GM21390 (cell line): ENCODE measurements around the gene GABRG3.

ENCODE experiments used
- ATAC-seq: cut with Tn5 transposase; IDR thresholded peaks from one replicate; pipeline ENCODE4 v1.9.1; 2021; ENCODE audit not compliant: unreplicated experiment

GABRG3 gene

DNA sequence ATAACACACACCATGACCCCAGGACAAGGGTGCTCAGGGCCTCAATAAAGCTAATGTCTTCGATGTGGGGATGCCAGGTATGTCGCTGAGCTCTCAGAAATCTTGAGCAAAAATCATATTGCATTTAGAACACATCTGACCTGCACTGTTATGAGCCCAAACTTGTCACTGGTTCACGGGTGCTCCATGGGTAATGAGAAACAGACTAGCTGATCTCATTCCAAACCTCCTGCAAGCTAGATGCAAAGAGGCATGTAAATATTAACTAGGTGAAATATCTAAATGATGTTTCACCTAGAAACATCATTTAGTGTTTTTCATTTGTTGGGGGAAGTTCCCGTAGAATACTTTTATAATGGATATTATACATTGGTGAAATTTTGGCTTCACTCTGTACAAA lies 578.8 kb downstream of the GABRG3 start:
- no peak for ATAC-seq

DNA sequence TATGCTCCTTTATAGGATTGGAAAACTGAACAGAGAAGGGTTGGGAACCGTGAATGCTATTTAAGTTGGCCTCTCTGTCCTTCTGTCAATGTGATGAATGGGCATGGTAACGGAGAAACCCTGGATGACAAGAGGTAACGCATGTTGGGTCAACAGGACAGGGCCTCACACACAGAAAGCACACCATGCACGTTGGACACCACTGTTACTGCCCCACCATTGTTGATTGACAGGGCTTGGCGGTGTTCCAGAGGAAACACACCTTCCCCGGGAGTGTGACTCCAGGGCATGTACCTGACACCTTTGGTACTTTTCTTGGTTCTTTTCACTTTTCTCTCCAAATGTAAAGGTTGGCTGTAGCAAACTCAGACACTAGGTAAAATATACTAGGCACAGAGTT lies 579.7 kb downstream of the GABRG3 start:
- no peak for ATAC-seq

DNA sequence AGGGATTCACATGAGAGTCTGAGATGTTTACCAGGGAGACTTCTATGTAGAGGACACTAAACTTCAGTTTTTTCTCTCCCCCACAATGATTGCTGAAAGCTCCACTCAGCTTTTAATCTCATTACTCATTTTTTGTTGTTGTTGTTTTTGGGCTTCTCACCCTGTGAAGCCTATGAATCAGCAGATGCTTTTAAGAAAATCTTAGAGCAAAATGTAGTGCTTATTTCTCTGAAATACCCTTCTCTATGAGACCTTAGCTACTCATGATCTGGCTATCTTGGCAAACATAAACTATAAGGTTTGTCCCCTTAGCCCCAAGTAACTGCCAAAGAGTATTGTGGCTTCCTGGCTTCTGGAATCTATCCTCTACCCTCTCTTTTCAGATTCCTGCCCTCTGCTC lies 590.8 kb downstream of the GABRG3 start:
- ATAC-seq = no peak

DNA sequence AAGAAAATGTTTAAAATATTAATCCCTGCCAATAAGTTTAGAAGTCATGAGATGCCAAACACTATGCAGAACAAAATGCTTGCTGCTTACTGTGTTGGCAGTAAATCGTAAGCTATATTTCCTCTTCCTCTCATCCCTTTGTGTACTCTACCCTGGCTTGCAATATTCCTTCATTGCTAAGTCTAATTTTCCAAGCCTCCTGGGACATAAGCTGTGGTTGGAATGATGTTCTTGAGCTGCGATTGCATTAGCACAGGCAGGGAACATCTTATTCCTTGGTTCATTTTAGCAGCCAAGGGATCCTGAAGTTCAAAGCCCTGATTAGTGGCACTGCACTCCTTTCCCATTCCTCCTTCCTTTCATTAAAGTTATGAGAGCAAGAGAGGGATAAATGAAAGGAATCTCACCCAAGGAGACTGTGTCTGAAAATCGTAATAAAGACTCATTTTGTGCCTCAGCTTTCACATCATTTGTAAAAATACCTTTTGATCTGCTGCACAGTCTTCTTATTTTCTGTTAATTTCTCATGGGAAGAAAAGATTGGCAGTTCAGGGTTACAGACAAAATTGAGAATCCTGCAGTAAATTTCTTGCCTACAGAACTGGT lies 592.9 kb downstream of the GABRG3 start:
- ATAC-seq = no peak

DNA sequence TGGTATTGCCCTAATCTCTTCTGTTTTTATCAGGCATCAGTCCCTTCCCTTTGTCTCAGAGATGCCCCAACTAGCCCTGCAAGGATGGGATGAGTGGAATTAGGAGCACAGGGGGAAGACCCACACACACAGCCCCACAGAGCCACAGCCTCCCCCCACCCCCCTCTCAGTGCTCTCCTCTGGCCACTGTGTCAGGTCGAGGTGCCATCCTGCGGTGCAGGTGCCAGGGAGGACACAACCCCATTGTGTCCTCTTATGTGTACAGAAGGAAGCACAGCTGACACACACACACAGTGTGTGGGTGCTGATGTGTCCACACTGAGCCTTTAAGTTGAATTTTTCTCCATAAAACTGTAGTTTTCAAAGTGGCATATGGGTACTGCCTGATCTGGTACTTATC lies 593.7 kb downstream of the GABRG3 start:
- no peak for ATAC-seq

DNA sequence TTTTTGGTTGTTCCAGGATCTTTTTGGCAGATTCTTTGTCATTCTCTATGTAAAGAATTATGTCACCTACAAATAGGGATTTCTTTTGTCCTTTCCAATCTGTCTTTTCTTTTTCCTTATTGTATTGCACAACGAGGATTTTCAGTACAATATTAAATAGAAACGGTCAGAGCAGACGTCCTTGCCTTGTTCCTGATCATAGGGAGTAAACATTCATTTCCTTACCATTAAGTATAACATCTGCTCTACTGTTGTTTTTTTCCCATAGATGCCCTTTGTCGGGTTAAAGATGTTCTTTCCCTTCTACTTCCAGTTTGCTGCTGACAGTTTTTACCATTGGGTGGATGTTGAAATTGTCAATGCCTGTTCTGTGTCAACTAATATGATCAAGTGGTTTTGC lies 599.8 kb downstream of the GABRG3 start:
- no peak for ATAC-seq

DNA sequence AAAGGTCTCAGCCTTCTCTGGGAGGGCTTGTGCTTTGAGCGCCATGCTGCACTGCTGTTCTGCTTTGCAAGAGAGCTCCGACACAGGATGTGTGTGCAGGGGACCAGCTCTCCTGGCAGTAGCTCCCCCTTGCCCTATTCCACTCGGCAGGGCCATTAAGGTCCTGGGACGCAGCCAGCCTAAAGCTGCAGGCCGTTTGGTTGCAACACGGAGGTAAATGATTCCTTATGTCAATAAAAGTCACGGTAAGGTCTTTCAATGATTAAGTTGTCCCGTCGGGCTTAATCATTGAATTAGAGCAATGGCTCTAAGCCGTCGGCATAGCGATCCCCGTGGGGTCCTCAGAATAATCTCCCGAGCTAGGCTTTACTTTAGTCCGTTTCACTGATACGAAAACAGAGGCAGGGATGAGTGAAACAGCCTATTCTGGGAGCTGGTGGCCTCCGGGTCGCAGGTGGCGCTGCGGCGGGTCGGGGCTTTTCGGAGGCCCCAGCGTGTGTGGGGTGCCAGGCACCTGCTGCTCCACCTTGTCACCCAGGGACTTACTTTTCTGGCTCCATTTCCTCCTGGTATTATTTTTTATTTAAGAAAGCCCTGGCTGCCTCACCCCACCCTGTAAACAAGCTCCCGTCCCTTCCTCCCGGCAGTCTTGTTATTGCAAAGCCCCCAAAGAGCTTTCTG lies 603.0 kb downstream of the GABRG3 start:
- ATAC-seq = no peak

DNA sequence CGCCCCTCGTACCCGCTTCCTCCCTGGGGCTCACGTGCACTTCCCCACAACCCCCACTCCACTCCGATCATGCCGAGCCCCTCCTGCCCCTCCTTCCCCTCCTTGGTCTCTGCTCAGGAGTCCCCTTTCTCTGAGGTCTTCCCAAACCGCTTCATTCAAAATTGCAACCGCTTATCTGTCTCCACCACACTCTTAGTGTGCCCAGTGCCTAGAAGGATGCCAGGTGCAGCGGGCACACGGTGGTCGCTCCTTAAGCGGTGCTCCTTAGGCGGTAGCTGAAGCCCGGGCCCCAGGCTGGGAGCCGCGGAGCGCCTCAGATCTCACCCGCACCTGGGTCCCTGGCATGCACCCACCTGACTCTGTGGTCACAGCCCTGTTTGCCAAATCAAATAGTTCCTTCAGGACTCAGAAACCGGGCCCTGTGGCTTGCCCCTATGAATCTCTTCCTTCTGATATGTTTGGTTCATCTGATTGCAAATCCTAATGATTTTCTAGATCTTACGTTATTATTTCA lies 603.6 kb downstream of the GABRG3 start:
- no peak for ATAC-seq

DNA sequence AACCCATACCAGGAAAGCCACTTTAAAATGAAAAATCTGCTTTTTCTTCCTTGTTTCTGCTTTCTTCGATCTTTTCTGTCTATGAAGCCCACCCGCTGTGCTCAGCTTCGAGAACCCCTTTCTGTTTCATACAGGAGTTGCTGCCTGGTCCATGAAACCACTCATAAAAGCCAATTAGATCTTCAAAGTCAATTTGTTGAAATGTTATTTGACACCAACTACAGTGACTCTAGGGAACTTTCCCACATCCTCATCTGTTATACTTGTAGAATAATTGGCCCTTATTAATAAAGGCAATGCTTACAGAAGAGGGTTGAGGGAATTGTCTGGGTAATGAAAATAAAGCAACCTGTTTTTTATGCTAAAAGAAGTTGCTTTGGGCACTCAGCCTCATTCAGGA lies 604.5 kb downstream of the GABRG3 start:
- ATAC-seq = no peak

DNA sequence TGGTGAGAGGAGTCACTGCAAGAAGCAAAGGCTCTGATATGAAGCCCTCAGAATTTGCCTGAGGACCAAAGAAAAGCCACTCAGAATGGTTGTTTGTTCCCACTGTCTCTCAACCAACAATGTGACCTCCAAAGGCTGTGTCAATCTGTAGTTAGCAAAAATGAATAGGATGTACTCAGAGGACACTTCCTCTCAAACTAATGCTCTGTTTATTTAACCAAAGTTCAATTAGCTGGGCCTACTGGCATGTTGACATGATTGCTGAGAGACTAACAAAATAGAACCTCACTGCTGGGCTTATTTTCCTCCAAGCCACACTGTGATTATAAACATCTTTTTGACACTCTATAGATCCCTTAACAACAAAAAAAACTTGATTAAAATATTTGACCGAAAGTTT lies 605.6 kb downstream of the GABRG3 start:
- no peak for ATAC-seq

DNA sequence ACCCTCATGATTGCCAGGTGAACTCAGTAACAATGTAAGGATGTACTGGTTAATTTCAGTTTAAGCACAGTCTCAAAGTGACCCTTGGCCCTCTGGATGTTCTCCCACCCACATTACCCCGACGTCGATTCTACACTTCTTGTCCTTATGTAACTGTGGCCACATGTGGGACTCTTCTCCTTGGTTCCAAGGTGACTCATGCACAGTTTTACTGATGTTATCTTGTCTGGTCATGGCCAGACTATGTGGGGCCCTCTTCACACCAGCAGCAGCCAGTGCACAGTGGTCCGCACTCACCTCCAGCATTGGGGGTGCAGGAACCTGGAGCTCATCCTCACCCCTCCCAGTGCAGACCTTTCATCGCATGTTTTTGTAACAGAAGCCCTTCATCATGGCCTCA lies 608.8 kb downstream of the GABRG3 start:
- no peak for ATAC-seq

DNA sequence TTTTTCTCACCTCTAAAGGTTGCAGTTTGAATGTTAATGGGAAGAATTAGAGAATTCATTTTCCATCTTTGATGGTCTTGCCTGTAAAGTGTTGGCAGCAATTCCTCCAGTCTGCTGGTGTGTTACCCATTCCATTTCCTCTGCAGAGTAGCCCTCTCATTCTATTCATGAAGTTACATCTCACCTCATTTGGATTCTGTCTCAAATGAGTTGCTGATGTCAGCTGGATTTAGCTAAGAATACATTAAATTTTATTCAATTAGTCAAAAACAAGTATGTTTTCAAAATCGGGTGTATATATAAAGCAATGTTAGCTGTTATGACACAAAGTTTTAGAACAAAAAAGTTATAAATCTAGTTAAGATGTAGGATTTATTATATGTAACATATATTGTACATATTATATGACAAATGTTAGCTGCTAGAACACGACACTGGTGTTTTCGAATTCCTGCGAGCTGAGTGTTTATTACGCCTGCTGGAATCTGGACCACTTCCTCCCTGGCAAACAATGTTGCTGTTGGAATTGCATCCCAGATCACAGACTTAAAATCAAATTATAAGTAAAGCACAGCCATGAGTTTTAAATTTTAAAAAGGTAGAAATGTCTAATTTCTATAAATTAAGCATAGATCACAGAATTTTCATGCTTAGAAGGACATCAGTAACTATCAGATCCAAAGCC lies 611.9 kb downstream of the GABRG3 start:
- ATAC-seq = no peak

DNA sequence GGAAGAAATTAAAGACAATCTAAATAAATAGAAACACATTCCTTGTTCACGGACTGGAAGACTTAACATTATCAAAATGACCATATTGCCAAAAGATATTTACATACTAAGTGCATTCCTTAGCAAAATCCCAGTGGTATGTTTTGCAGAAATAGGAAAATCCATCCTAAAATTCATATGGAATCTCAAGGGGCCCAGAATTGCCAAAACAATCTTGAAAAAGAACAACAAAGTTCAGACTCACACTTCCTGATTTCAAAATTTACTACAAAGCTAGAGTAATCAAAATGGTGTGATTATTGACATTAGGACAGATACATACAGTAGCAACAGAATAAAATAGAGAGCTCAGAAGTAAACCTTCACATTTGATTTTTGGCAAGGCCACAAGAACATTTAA lies 612.7 kb downstream of the GABRG3 start:
- ATAC-seq = no peak

DNA sequence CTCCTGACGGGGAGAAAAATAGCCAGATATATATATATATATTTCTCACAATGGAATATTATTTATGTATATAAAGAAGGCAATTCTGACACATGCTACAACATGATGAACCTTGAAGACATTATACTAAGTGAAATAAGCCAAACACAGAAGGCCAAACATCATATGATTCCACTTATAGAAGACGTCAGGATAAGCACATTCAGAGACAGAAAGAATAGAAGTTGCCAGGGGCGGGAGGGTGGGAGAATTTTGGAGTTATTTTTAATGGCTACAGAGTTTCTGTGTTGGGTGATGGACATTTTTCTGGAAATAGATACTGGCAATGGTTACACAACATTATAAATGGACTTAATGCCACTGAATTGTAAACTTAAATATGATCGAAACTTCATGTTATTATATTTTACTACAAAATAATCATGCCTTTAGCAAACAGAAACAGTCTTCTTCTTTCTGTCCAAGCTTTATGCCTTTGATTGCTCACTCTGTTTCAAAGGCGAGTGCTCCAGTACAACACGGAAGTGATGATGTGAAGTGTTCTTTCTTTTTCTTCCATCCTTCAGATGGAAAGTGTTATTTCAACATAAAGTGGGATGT lies 614.2 kb downstream of the GABRG3 start:
- ATAC-seq = no peak

DNA sequence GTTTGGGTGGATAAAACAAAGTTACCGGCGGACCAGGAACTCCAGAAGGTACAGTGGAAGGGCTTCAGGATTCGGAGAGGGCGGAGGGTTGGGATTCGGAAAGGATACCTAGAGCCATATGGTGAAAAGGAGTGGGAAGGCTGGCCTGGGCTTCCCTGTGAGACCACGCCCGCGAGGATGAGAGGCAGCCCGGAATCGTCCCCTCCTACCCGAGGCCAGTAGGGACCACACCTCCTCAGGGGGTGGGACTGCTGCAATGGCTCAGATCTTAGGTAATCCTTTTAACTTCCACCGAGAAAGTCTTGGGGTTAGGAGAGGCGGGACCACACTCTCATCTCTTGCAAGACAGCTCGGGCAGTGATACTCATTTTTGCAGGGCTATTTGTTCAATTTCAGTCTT lies 616.8 kb downstream of the GABRG3 start:
- ATAC-seq = no peak

DNA sequence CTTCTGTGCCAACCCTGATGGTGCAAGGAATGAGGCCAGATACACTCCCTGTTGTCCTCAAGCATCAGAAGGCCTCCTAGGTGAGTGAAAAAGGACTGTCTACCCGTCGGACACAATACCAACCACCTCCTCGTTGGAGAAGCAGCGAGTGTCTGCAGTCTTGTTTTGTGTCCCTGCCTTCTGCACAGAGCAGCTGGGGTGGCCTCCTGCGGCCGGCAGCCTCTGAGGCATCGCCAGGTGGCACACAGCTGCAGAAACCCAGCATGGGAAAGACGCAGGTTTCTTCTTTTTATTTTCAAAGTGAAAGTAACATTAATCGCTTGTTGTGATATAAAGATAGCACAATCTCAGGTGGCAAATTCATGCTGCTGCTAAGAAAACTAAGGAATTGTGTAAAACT lies 618.3 kb downstream of the GABRG3 start:
- ATAC-seq = no peak

DNA sequence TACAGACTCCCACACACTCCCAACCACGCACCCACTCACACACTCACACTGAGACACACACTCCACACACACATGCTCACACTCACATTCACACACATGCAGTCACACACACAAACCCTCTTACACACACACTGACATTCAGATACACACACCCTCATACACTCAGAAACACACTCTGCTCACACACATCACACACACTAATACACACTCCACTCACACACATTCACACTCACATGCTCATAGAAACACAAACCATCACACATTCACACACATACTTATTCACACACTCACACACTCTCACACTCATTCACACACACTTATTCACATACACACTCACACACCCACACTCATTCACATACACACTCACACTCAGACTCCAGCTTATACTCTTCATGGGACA lies 618.8 kb downstream of the GABRG3 start:
- no peak for ATAC-seq
